NOMO-1 treated with DMSO at 0.1 percent for 48 hours (cell line): ENCODE results near the gene SLC22A23.

Experiments
- DNase-seq: peaks from one replicate; lab custom pipeline; 2025; ENCODE audit not compliant: unreplicated experiment; lab: John Stamatoyannopoulos, UW

Gene SLC22A23

DNA sequence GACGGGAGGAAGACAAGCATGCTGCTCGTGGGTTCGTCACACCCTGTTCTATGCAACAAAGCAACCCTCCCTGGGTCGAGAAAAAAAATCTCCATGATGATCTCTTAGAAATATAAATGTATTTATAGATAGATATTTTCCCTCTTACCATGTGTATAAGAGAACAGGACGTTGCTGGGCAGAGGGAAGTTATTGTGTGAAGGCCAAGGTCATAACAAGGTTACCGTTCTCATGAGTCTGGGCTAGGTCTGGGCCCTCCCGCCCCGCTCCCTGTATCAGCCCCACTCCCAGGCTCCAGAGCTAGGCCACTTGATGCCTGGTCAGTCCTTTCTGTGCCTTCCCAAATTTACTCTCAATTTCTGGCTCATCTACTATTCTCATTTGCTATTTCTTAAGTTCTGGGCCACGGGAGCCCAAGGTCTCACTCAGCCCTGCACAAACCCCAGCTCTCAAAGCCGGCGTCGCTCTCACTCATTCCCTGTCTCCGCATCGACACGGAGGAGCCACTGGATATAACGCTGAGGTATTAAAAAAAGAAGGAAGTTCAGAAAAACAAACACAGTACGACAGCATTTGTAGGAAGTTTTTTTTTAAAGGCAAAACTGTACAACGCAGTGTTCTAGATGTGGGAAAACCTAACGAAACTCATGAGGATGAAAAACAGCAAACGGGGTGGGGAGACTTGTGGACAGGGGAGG is 101.3 kb downstream of the SLC22A23 start:
- DNase-seq: peak; percentile 64

DNA sequence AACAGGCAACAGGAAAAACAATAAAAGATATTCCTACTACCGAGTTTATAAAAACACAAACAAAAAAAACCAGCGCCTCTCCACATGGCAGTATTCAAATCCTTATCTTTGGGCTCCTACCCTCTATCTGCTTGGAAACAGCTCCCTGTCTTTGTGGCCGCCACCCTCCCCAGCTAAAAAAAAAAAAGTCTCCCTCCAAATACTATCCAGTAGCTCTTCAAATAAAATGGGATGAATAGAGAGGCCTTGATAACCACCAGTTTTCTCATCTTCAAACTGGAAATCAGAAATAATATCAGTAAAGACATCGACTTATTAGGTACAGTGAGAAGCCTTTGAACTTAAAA is 101.9 kb downstream of the SLC22A23 start:
- no peak for DNase-seq

DNA sequence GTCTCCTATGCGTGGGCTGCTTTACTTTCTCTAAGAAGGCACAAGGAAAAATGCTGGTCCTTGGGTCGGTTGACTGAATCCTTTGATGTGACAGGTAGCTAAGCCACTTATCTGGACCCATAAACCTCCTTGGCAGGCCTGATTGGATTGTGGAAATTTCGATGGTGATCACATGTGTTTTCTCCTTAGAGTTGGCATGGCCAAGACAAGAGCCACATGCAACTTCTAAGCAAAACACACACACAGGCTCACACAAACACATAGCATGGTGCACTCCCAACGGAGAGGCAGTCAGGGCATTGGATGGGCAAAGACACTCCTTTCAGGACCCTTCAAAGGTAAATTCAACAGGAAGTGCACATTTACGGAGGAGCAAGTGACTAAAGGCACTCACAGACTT is 102.9 kb downstream of the SLC22A23 start:
- DNase-seq: no peak

- DNase-seq: no peak
Measured at GRCh38 chr6:3353213-3353903, 103.5 kb downstream of the SLC22A23 start.

DNA sequence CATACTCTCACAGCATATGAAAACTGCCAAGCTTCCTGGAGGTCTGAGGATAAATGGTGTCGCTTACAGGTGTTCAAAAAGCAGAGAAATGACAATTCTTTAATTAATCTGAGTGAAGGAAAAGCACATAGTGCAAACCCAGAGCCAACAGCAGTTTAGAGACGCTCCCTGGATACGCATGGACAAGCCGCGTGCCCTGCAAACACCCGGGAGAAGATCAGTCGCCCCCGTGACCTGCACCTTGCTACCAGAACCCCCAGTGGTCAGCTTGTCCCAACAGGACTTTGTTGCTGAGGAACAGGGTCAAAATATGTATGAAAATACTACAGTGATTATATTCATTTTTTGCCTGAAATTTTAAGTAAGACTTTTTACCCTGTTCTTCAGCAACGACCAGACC is 104.2 kb downstream of the SLC22A23 start:
- no peak for DNase-seq

DNA sequence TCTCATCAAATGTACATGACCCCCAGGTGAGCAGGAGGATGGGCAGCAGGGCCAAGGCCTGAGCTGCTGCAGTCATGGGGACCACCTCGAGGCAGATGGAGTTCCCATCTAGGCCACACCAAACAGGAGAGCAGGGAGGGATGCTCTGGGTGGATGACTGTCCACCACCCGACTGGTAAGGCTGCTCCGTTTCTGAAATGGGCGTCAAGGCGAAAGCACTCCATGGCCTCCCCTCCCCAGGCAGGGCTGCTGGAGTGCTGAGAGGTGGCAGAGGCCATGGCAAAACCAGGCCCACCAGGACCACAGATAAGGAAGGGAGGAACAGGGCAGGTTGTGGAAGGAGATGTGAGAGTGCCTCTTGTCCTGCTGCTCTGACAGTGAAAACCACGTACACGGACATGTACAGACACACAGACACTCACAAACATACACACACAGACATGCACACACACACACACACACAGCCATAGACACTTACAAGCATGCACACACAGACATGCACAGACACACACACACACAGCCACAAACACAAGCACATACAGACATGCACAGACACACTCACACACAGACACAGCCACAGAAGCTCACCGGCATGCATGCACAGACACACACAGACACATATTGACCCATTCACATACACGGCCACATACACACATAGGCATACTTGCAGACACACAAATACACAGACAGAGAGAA is 104.9 kb downstream of the SLC22A23 start:
- DNase-seq: no peak

- no peak for DNase-seq
Measured at GRCh38 chr6:3351105-3351676, 105.7 kb downstream of the SLC22A23 start.

DNA sequence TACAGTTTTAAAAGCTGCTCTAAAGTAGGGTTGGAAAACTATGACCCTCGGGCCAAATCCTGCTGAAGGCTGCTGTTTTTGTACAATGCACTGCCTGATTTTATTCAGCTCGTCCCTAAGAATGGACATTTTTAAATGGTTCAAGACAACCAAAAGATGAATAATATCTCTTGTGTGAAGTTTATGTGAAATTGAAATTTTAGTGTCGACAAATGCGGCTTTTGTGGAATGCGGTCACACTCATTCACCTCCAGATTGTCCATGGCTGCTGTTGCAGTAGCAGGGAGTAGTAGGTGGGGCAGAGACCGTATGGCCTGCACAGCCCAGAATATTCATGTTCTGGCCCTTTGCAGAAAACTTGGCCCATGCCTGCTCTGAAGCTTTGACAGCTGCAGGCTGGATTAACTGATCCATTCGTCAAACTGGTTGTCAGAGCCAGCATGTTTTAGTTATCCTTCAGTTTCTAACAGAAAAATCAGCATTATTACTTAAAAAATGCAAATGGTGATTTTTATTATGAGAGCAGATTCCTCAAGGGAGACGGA is 106.5 kb downstream of the SLC22A23 start:
- DNase-seq: no peak

- no peak for DNase-seq
Measured at GRCh38 chr6:3349388-3350251, 107.2 kb downstream of the SLC22A23 start.

DNA sequence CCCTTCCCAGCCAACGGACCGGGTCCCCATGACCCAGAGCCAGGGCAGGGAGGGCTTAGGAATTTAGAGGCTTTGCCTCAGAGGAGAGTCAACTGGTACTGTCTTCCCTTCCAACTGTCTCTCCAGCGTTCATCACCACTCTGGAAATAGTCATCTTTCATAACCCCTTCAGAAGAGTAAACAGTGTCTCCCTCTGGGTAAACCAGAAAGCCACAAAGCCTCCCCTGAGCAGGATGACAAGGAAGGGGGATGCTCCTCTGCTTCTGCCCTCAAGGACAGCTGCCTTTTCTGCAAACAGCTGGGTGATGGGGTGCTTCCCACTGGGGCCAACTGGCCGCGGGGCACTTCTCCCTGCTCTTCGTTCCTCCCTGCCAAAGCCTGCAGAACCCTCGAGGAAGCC is 108.0 kb downstream of the SLC22A23 start:
- DNase-seq: no peak

- DNase-seq: no peak
Measured at GRCh38 chr6:3347826-3348225, 109.0 kb downstream of the SLC22A23 start.

DNA sequence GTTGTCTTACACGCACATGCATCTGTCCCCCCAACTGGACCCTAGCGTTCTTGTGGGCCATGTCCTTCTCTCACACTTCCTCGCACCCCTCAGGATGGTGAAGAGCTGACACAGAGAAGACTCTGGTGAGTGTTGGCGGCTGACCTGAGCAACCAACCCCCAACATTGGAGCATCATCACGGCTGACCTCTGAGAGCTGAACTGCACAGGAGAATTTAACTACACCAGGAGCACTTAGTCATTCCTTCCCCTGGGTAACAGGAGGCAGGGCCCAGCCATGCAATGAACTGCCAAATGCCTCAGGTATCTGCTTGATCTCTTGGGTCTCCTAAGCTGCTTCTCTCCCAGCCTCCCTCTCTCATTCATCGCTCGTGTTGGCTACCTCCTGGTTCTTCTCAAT is 109.6 kb downstream of the SLC22A23 start:
- no peak for DNase-seq

- no peak for DNase-seq
Measured at GRCh38 chr6:3346476-3346875, 110.4 kb downstream of the SLC22A23 start.

- DNase-seq: no peak
Measured at GRCh38 chr6:3345836-3346235, 111.0 kb downstream of the SLC22A23 start.

DNA sequence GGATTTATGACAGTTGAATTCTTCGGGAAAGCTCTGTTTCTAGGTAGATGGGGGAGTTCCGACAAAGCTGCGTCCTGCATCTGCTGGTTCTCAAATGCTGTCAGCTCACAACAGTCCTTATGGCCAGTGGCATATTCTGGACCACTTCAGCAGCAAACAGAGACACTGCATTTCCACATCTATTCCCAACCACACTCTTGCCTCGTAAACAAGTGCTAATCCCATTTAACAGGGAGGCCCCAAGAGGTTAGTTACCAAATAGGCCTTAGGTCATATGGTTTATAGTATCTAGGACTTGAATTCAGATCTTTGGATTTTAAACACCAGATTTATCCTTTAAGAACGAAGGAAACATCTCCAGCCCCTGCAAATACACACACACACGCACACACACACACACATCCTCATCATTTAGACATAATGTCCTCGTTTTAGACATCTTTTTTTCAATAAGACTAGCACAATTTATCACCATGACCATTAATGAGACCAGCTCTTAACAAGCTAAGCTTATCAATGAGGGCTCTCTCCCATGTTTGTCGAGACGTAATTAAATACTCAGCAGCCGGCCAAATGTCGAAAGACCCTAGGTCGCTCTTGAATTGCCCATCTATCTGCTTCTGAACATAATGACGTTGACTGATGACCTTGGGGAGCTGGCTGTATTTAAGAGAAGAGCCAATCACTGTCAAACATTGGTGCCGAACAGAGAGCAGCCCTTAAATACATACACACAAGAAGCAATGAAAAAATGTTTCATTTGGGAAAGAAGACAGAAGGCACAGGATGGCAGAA is 113.6 kb downstream of the SLC22A23 start:
- no peak for DNase-seq

DNA sequence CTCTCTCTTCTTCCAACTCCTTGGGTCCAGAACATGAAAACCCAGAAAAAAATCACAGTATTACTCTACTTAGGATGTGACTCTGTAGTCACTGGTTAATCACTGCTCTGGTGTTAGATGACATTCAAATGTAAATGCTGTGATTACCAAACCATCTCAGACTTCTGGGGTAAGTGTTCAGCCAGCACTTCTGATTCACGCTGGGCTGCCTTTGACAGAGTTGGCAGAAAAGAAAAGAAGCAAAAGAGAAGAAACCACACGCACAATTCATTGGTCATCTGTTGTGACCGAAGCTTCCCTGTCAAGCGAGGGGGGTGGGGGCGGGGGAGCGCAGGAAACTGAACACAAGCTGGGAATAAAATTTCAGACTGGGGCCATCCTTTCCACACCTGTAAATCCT is 115.4 kb downstream of the SLC22A23 start:
- no peak for DNase-seq

- DNase-seq: no peak
Measured at GRCh38 chr6:3340894-3341293, 116.0 kb downstream of the SLC22A23 start.

DNA sequence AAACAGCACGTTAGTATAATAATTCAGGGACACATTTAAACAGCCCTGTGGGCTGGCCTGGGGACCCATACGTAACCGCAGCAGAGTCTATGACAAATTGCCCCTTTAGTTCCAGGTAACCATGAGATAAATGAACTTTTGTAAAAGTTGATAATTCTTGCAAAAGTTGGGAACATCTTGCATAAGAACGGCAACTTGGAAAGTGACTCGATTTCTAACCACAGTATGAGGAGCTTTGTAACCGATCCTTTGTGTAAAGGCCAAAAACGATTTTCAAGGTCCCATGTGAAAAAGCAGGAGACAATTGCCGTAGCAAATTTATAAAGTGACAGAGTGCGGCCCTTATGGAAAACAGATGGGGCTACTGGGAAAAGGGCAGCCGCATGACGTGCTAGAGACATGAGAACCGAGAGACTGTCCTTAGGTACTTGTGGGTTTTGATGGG is 116.5 kb downstream of the SLC22A23 start:
- DNase-seq: no peak

DNA sequence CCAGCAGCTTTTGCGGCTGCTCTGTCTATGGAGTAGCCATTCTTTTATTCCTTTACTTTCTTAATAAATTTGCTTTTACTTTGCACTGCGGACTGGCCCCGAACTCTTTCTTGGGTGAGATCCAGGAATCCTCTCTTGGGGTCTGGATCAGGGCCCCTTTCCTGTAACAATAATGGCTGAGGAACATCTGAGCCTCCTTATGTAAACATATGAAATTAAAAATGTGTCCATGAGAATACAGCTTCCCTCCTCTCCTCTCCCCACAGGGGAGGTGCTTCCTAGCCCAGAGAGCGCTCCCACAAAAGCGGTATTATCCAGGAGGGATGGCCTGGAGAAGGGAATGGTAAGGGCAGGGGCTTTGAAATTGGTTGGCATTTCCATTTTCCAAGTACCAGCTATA is 117.0 kb downstream of the SLC22A23 start:
- DNase-seq: no peak
